Lower leg skin (tissue), 4 donors: Measurements from ENCODE around the gene AMIGO1. TPM values are rescaled to one million over a fixed set of nuclear protein-coding genes. Genes with fewer than 3 reads are reported as not detected.

ENCODE experiments used
- DNase-seq, 2 donors: peaks; one replicate each; pipeline ENCODE4 v3.0.0-alpha.2; 2019; ENCODE audit warnings: low spot score in 2 of 2
- H3K4me3 ChIP-seq: fragments of 200-600 bp; sonication (generic); 2 replicates; pipeline ENCODE4 v1.5.1; 2017; ENCODE audit warnings: mild to moderate bottlenecking, low read depth; ENCODE audit not compliant: poor library complexity, severe bottlenecking
- POLR2A ChIP-seq, 2 donors: fragments of 450-650 bp; IDR thresholded peaks; one replicate each; pipeline ENCODE4 v1.6.1; 2016 to 2017; ENCODE audit warnings: antibody characterized with exemption in 2 of 2, mild to moderate bottlenecking in 1 of 2, moderate library complexity in 1 of 2
- WGBS, 2 donors: methylation state at CpG; one replicate each; pipeline ENCODE4 v1.1.5; 2018; 5-methylcytosine and 5-hydroxymethylcytosine counted together
- intact Hi-C: fragments of 100-400 bp; cut with DNase I; formaldehyde crosslinking; loops from one replicate; pipeline ENCODE4 v1.15.0; 2023; ENCODE audit warnings: low total_unique reads
- total RNA-seq, 4 donors: library from RNA; depleted of rRNA; stranded (reverse); fragments of >200 nt; gene quantifications; one replicate each; pipeline ENCODE4 v1.1.0, GENCODE V29; 2016
- TF ChIP-seq, protein P1 (sequence below), 3 donors: fragments of 450-650 bp; IDR thresholded peaks; one replicate each; pipeline ENCODE4 v1.5.1; 2016; ENCODE audit warnings: antibody characterized with exemption in 3 of 3, mild to moderate bottlenecking in 3 of 3, moderate library complexity in 2 of 3

AMIGO1 gene
- total RNA-seq, 4 donors from 2014 or later = 3.9 to 7.9 (median 5.4) TPM

DNA sequence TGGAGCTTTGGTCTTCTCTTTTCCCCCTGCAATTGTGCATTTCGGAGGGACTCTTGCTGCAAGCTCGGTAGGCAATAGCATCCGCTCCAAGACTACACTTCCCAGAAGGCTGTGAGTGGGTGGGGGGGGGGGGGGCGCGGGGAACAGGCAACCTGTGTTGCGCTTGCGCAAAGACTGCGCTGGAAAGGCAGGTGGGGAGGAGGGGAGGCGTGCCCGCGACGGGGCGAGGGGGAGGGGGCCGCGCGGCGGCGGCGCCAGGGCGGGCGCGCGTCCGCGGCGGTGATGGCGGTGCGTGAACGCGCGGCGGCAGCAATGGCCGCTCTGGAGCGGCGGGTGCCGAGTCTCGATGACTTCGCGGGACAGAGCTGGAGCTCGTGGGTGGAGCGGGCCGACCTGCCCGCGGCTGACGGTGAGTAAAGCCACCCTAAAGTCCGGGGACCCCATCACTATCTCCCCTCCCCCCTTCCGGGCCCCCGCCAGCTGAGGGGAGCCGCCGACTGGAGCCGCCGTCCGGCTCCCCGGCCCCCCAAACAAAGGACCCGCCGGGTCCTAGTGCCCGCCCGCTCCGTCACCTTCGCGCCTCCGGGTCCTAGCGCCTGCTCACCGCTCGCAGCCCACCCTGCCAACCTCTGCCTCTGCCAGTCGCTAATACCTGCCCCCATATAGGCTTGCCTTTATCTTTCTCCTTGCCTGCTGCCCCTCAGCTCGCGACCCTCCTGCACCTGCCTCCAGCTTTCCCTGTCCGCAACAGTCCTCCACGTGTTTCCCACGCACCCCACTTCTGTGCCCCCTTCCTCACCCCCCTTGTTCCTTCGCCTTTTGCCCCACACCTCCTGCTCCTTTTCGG, 25.6 kb downstream of the AMIGO1 start, which contains the start of gene ATXN7L2:
Gene ATXN7L2, plus strand, starts transcription at position 234 of the 847 bp plus-strand sequence. Its CDS starts 49 bp downstream, at position 283.
- intact Hi-C loops = no loop called here
- H3K4me3 ChIP-seq = peak within 1 kb of the TSS; percentile 36
- no peak for TF ChIP-seq POLR2A (IDR thresholded peaks at IDR 0.05)
- TF ChIP-seq, protein P1, sequence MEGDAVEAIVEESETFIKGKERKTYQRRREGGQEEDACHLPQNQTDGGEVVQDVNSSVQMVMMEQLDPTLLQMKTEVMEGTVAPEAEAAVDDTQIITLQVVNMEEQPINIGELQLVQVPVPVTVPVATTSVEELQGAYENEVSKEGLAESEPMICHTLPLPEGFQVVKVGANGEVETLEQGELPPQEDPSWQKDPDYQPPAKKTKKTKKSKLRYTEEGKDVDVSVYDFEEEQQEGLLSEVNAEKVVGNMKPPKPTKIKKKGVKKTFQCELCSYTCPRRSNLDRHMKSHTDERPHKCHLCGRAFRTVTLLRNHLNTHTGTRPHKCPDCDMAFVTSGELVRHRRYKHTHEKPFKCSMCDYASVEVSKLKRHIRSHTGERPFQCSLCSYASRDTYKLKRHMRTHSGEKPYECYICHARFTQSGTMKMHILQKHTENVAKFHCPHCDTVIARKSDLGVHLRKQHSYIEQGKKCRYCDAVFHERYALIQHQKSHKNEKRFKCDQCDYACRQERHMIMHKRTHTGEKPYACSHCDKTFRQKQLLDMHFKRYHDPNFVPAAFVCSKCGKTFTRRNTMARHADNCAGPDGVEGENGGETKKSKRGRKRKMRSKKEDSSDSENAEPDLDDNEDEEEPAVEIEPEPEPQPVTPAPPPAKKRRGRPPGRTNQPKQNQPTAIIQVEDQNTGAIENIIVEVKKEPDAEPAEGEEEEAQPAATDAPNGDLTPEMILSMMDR (IDR thresholded peaks at IDR 0.05) = no peak
- 0 to 1% methylated on average over 38 of the region's 73 CpGs for WGBS, 2 donors
- peak; percentile 82 to 97 for DNase-seq

DNA sequence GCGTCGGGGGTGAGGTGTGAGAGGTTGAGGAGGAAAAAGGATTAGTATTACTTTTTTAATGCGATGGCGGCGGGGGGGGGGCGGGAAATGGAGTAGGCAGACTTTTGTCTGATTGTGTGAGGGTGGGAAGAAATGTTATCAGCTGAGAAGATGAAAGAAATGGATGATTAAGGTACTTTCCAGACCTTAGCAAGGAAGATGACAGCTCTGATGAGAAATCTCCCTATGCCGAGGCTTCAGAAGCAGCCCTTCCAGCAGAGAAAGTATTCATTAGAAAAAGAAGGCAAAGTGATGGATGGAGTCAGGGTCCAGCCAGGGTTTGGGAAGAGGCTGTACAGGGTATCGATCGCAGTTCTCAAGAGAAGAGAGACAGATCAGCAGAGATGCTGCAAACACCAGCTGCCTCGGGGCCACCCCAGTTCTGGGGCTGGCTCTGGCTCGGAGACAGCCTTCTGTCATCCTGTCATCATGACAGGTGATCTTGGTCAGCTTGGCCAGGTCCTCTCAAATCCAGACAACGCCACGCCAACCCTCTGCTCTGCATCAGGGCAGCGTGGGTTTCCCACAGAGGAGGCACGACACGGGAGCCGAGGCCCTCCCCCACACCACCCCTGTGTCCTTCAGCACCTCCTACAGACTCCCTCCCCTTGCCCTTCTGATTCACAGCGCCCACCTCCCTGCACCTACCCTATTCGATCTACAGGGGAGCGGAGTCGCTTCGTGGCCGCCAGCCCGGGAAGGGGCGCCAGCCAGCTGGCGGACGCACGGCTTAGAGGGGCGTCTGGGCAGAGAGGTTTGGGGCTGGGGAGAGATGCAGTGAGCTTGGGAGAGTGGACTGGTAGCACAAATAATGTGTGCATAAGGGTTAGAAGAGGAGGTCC, 26.5 kb downstream of the AMIGO1 start:
- WGBS, 2 donors = 8 to 10% methylated on average over 29 of the region's 29 CpGs
- intact Hi-C loops = no loop called here
- TF ChIP-seq POLR2A (IDR thresholded peaks at IDR 0.05) = no peak
- TF ChIP-seq, protein P1 (IDR thresholded peaks at IDR 0.05) = no peak
- peak overlapping the region; percentile 29 for H3K4me3 ChIP-seq
- peak in 1 of 2 donors; percentile 89 for DNase-seq

DNA sequence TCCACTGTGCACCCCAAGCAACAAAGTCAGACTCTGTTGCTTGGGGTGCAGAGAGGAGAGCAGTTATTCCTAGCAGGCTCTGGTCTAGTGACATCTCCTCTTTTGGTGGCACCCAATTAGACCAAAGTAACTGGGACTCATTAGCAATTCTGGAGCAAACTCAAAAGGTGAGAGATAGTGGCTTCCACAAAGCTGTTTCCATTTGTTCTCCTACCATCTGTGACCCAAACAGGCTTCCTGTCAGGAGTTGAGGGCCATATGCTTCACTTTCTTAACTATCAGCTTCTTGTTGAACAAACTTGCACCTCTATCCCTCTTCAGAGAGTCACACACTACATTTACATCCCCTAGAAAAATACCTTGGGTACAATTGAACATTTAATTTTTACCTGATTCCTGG, 27.3 kb downstream of the AMIGO1 start:
- no peak overlapping the region for H3K4me3 ChIP-seq
- intact Hi-C loops = no loop called here
- DNase-seq = no peak
- TF ChIP-seq, protein P1 (IDR thresholded peaks at IDR 0.05) = no peak
- TF ChIP-seq POLR2A (IDR thresholded peaks at IDR 0.05) = no peak

DNA sequence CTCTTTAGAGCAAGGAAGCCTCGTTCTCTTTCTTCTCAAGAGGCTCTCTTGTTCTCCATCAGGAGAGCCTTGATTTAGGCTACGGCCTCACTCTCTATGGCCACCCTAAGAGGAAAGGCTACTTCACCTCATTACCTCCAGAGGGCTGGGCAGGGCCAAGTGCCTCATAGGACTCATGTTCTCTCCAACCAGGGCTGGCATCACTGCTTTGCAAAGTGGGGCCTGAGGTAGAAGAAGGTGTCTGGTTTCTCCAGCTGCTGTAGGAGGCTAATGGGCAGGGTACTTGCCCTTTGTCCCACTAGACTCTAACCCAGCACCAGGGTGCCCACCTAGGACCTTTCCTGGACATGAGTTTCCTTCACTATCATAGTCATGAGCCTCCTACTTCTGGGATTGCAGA, 27.9 kb downstream of the AMIGO1 start:
- DNase-seq = no peak
- WGBS, 2 donors = 80 to 83% methylated on average over 2 of the region's 2 CpGs
- TF ChIP-seq, protein P1 (IDR thresholded peaks at IDR 0.05) = no peak
- TF ChIP-seq POLR2A (IDR thresholded peaks at IDR 0.05) = no peak
- H3K4me3 ChIP-seq = no peak overlapping the region
- intact Hi-C loops = no loop called here

DNA sequence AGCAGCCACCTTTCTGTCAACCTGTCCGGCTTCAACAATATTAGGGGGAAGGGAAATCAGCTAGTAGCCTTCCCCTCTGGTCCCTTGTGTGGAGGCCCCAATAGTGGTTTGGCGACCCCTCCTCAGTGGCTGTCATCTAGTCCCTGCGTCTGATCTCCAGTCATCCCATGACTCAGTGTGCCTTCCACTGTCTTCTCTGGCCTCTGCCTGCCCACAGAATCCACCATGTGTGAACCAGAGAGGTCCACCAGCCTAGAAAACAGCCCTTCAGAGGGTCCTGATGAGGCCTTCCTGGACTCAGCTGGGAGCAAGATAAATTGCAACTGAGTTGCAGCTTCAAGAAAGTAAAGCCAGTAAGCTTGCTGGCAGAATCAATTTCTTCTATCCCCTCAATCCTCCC, 29.6 kb downstream of the AMIGO1 start:
- H3K4me3 ChIP-seq = no peak overlapping the region
- WGBS, 2 donors = 89 to 96% methylated on average over 3 of the region's 3 CpGs
- intact Hi-C loops = no loop called here
- DNase-seq = peak in 1 of 2 donors; percentile 60
- TF ChIP-seq, protein P1 (IDR thresholded peaks at IDR 0.05) = no peak
- no peak for TF ChIP-seq POLR2A (IDR thresholded peaks at IDR 0.05)
